SK-N-MC (cell line): ENCODE data around the gene SCYL1.

Experiments used
- EZH2 ChIP-seq: fragments of 200-600 bp; sonication (generic); IDR thresholded peaks from one replicate; pipeline ENCODE4 v1.6.1; 2017; ENCODE audit warnings: antibody characterized with exemption
- FOXP2 ChIP-seq: optimal IDR thresholded peaks from 2 replicates; pipeline ENCODE3; 2011; ENCODE audit warnings: mild to moderate bottlenecking, moderate library complexity; ENCODE audit not compliant: insufficient read depth; ENCODE audit errors: extremely low read length, control extremely low read depth
- POLR2AphosphoS5 ChIP-seq: IDR thresholded peaks from 2 replicates; pipeline ENCODE4 v1.6.1; 2012; ENCODE audit warnings: mild to moderate bottlenecking, low read depth, low read length, borderline replicate concordance

DNA sequence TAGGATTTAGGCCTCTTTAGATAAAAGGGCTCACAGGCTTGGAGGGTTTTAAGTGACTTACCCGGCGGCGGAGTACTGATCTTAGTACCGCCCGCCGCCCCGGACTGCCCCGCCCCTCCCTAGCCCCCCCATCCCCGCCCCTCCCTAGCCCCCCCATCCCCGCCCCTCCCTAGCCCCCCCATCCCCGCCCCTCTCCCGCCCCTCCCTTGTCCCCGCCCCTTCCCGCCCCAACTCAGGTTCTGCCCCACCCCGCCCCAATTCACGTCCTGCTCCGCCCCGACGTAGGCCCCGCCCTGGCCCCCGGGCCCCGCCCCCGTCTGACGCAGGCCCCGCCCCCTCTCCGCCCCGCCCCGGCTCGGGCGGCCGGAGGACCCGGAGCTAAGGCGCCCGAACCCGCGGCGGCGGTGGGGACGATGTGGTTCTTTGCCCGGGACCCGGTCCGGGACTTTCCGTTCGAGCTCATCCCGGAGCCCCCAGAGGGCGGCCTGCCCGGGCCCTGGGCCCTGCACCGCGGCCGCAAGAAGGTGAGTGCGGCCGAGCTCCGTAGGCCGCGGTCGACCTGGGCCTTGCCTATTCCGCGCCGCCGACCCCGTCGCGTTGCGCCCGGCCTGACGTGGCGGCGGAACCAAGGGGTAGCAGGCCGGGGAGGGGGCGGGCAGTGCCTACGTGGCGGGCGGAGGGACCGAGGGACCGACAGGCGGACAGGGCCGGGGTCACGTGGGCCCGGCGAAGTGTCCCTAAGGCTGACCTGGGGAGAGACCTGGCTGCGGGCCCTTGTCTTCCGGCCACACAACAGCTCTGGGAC is at the start of gene SCYL1:
- TF ChIP-seq POLR2AphosphoS5 (peak; percentile 51; the same call in 1 of the 2 replicates), EZH2 (no peak), FOXP2 (no peak)
